Measurements from ENCODE around the gene SLC28A3.

DNA sequence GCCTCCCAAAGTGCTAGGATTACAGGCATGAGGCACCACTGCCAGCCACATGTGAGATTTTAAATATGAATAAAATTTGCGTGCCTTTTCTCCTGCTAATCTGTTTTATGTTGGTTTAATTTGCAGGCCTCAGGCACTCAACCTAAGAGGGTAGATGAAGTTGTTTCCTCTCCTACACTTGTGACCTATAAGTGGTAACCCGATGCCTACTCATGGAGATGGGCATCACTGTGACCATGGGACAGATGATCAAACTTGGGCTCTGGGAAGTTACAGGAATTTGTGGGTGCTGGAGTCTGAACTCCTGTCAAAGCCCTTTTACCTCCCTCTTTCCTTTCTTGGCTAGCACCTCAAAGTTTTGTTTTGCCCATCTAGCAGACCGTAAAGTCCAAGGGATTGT is 1.1 kb downstream of the SLC28A3 start:
- TF ChIP-seq CTCF (IDR thresholded peaks at IDR 0.05; ENCODE audit: extremely low read depth in 1 of 2, insufficient read depth in 1 of 2, low read depth in 1 of 2, low read length in 2 of 2) (no peak), POLR2AphosphoS5 (IDR thresholded peaks at IDR 0.05; ENCODE audit: insufficient read depth, low read depth, low read length) (no peak)
